Rectal smooth muscle tissue (tissue), 1 donor: ENCODE measurements around the gene ZZZ3.

Source experiments
- H3K27ac ChIP-seq: one replicate; pipeline ENCODE4 v1.7.0; 2013; ENCODE audit warnings: low read depth, low read length, inconsistent platforms
- H3K27me3 ChIP-seq: one replicate; pipeline ENCODE4 v1.7.0; 2013; ENCODE audit warnings: low read length; ENCODE audit not compliant: control insufficient read depth, insufficient read depth
- H3K36me3 ChIP-seq: one replicate; pipeline ENCODE4 v1.7.0; 2013; ENCODE audit warnings: low read length; ENCODE audit not compliant: control insufficient read depth, insufficient read depth
- H3K4me1 ChIP-seq: one replicate; pipeline ENCODE4 v1.7.0; 2013; ENCODE audit warnings: low read length; ENCODE audit not compliant: control insufficient read depth, insufficient read depth
- H3K4me3 ChIP-seq: one replicate; pipeline ENCODE4 v1.7.0; 2013; ENCODE audit warnings: low read length
- H3K9ac ChIP-seq: one replicate; pipeline ENCODE4 v1.7.0; 2013; ENCODE audit warnings: low read length

ZZZ3 gene

DNA sequence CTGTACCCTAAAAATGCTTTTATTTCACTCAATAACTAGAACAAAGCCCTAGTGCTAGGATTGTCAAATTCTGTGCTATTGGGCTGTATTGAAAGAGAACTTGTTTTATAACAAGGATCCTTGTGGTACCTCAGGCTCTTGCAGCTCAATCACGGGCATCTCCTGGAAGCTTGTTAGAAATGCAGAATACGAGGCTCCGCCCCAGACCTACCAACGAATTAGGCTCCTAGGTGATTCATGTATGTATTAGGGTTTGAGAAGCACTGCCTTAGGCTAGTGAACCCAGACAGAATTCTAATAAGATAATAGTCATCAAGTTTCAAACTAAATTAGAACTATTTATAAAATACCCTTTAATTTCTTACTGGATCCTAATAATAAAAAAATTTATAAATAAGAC lies 45.6 kb downstream of the ZZZ3 start:
- Histone ChIP-seq H3K27ac (no peak overlapping the region), H3K27me3 (no peaks in the 10 kb centered on the region), H3K9ac (no peak overlapping the region), H3K4me1 (no peaks in the 10 kb centered on the region), H3K4me3 (no peak overlapping the region), H3K36me3 (peaks cover 5% of the 10 kb centered on the region)
